Stimulated activated naive B cell treated with anti-CD40 and anti-IgM and Interleukin-4, amounts not matched to agents 10 μg/mL and 1 μg/mL and 100 μg/mL, for 72 hours (primary cell): Measurements from ENCODE around the gene ARHGAP28.

Source experiments
- ATAC-seq, 2 donors: fragments of 150-1000 bp; cut with Tn5 transposase; replicated peaks; 2 replicates each; pipeline ENCODE4 v1.10.0; 2021; ENCODE audit warnings: moderate library complexity in 1 of 2
- DNase-seq: peaks from one replicate; pipeline ENCODE4 v3.0.0; 2021
- H3K27ac Mint-ChIP-seq: one replicate; pipeline ENCODE4 v1.8.0; 2022; ENCODE audit warnings: mild to moderate bottlenecking, mixed read lengths
- H3K27me3 Mint-ChIP-seq, 2 donors: one replicate each; pipeline ENCODE4 v1.8.0; 2022; ENCODE audit warnings: mixed read lengths in 2 of 2
- H3K36me3 Mint-ChIP-seq, 2 donors: one replicate each; pipeline ENCODE4 v1.8.0; 2022; ENCODE audit warnings: mixed read lengths in 2 of 2, mild to moderate bottlenecking in 1 of 2
- H3K4me1 Mint-ChIP-seq, 2 donors: one replicate each; pipeline ENCODE4 v1.8.0; 2022; ENCODE audit warnings: mixed read lengths in 2 of 2, mild to moderate bottlenecking in 1 of 2
- H3K4me3 Mint-ChIP-seq, 2 donors: one replicate each; pipeline ENCODE4 v1.8.0; 2022; ENCODE audit warnings: mild to moderate bottlenecking in 2 of 2, mixed read lengths in 2 of 2, moderate library complexity in 1 of 2
- H3K9me3 Mint-ChIP-seq, 2 donors: one replicate each; pipeline ENCODE4 v1.8.0; 2022; ENCODE audit warnings: mixed read lengths in 2 of 2, mild to moderate bottlenecking in 1 of 2

The ARHGAP28 gene

GRCh38 chr18:6729247-6730091 is at the start of gene ARHGAP28:
TSS of gene ARHGAP28 (plus strand) at chr18:6729716. CDS start at chr18:6729822, 106 bp downstream.
- Mint-ChIP-seq H3K4me3 (peak within 1 kb of the TSS; percentile 70 to 77), H3K4me1 (peaks cover 7 to 8% of the 10 kb centered on the region in 2 donors), H3K27me3 (peaks cover 30 to 43% of the 10 kb centered on the region in 2 donors), H3K36me3 (no peaks in the 10 kb centered on the region), H3K9me3 (no peaks in the 10 kb centered on the region), H3K27ac (no peak within 1 kb of the TSS)
- DNase-seq: peak; percentile 9
- ATAC-seq: peak; percentile 56 to 70

GRCh38 chr18:6681331-6681875 is 48.1 kb upstream of the ARHGAP28 start:
- H3K4me3 Mint-ChIP-seq: no peak overlapping the region
- H3K27ac Mint-ChIP-seq: no peak overlapping the region
- DNase-seq (no peak), ATAC-seq (no peak)
- H3K27me3 Mint-ChIP-seq: peaks cover 0 to 6% of the 10 kb centered on the region in 2 donors
- H3K9me3 Mint-ChIP-seq: no peaks in the 10 kb centered on the region
- H3K36me3 Mint-ChIP-seq: no peaks in the 10 kb centered on the region
- H3K4me1 Mint-ChIP-seq: no peaks in the 10 kb centered on the region

GRCh38 chr18:6682437-6683111 is 46.9 kb upstream of the ARHGAP28 start:
- no peak for ATAC-seq
- Mint-ChIP-seq H3K27me3 (peaks cover 0 to 6% of the 10 kb centered on the region in 2 donors), H3K4me1 (no peaks in the 10 kb centered on the region), H3K4me3 (no peak overlapping the region), H3K9me3 (peaks cover 0 to 2% of the 10 kb centered on the region in 2 donors), H3K27ac (no peak overlapping the region), H3K36me3 (no peaks in the 10 kb centered on the region)
- DNase-seq: no peak

- no peak for ATAC-seq
- no peak for DNase-seq
- no peaks in the 10 kb centered on the region for H3K36me3 Mint-ChIP-seq
- H3K9me3 Mint-ChIP-seq: peaks cover 0 to 2% of the 10 kb centered on the region in 2 donors
- H3K4me3 Mint-ChIP-seq: no peak overlapping the region
- H3K4me1 Mint-ChIP-seq: no peaks in the 10 kb centered on the region
- no peak overlapping the region for H3K27ac Mint-ChIP-seq
- H3K27me3 Mint-ChIP-seq: peaks cover 0 to 6% of the 10 kb centered on the region in 2 donors
Observed at GRCh38 chr18:6683112-6683876, 46.2 kb upstream of the ARHGAP28 start.

- Mint-ChIP-seq H3K4me1 (no peaks in the 10 kb centered on the region), H3K27me3 (peaks cover 0 to 6% of the 10 kb centered on the region in 2 donors), H3K9me3 (peaks cover 0 to 2% of the 10 kb centered on the region in 2 donors), H3K36me3 (no peaks in the 10 kb centered on the region), H3K27ac (no peak overlapping the region), H3K4me3 (no peak overlapping the region)
- DNase-seq (no peak), ATAC-seq (no peak)
Observed at GRCh38 chr18:6687676-6688075, 41.8 kb upstream of the ARHGAP28 start.

- Mint-ChIP-seq H3K4me1 (no peaks in the 10 kb centered on the region), H3K36me3 (no peaks in the 10 kb centered on the region), H3K4me3 (no peak overlapping the region), H3K9me3 (peaks cover 0 to 8% of the 10 kb centered on the region in 2 donors), H3K27me3 (no peaks in the 10 kb centered on the region), H3K27ac (no peak overlapping the region)
- ATAC-seq: no peak
- DNase-seq: no peak
Observed at GRCh38 chr18:6708890-6709289, 20.6 kb upstream of the ARHGAP28 start.

GRCh38 chr18:6711467-6711866 is 18.0 kb upstream of the ARHGAP28 start:
- DNase-seq: no peak
- H3K9me3 Mint-ChIP-seq: peaks cover 0 to 3% of the 10 kb centered on the region in 2 donors
- H3K36me3 Mint-ChIP-seq: no peaks in the 10 kb centered on the region
- H3K27me3 Mint-ChIP-seq: no peaks in the 10 kb centered on the region
- ATAC-seq: no peak
- no peak overlapping the region for H3K4me3 Mint-ChIP-seq
- H3K27ac Mint-ChIP-seq: no peak overlapping the region
- no peaks in the 10 kb centered on the region for H3K4me1 Mint-ChIP-seq

GRCh38 chr18:6712401-6712800 is 17.1 kb upstream of the ARHGAP28 start:
- Mint-ChIP-seq H3K27me3 (no peaks in the 10 kb centered on the region), H3K36me3 (no peaks in the 10 kb centered on the region), H3K9me3 (peaks cover 0 to 3% of the 10 kb centered on the region in 2 donors), H3K4me1 (no peaks in the 10 kb centered on the region), H3K27ac (no peak overlapping the region), H3K4me3 (no peak overlapping the region)
- DNase-seq (no peak), ATAC-seq (no peak)

GRCh38 chr18:6714010-6714409 is 15.5 kb upstream of the ARHGAP28 start:
- no peaks in the 10 kb centered on the region for H3K4me1 Mint-ChIP-seq
- no peak overlapping the region for H3K4me3 Mint-ChIP-seq
- no peak overlapping the region for H3K27ac Mint-ChIP-seq
- no peaks in the 10 kb centered on the region for H3K27me3 Mint-ChIP-seq
- no peaks in the 10 kb centered on the region for H3K36me3 Mint-ChIP-seq
- ATAC-seq (no peak), DNase-seq (no peak)
- H3K9me3 Mint-ChIP-seq: peaks cover 0 to 3% of the 10 kb centered on the region in 2 donors

GRCh38 chr18:6718267-6718666 is 11.2 kb upstream of the ARHGAP28 start:
- H3K4me3 Mint-ChIP-seq: no peak overlapping the region
- no peaks in the 10 kb centered on the region for H3K27me3 Mint-ChIP-seq
- no peaks in the 10 kb centered on the region for H3K4me1 Mint-ChIP-seq
- no peak overlapping the region for H3K27ac Mint-ChIP-seq
- H3K36me3 Mint-ChIP-seq: no peaks in the 10 kb centered on the region
- ATAC-seq: no peak
- H3K9me3 Mint-ChIP-seq: peaks cover 0 to 3% of the 10 kb centered on the region in 2 donors
- no peak for DNase-seq

GRCh38 chr18:6719098-6719846 is 10.2 kb upstream of the ARHGAP28 start:
- Mint-ChIP-seq H3K27me3 (no peaks in the 10 kb centered on the region), H3K27ac (no peak overlapping the region), H3K4me1 (no peaks in the 10 kb centered on the region), H3K9me3 (peaks cover 0 to 3% of the 10 kb centered on the region in 2 donors), H3K4me3 (no peak overlapping the region), H3K36me3 (no peaks in the 10 kb centered on the region)
- DNase-seq (no peak), ATAC-seq (no peak)

- Mint-ChIP-seq H3K27me3 (no peaks in the 10 kb centered on the region), H3K9me3 (peaks cover 0 to 3% of the 10 kb centered on the region in 2 donors), H3K4me3 (no peak overlapping the region), H3K4me1 (no peaks in the 10 kb centered on the region), H3K36me3 (no peaks in the 10 kb centered on the region), H3K27ac (no peak overlapping the region)
- ATAC-seq (no peak), DNase-seq (no peak)
Observed at GRCh38 chr18:6719910-6720683, 9.4 kb upstream of the ARHGAP28 start.

- no peaks in the 10 kb centered on the region for H3K4me1 Mint-ChIP-seq
- no peaks in the 10 kb centered on the region for H3K36me3 Mint-ChIP-seq
- DNase-seq: no peak
- H3K9me3 Mint-ChIP-seq: no peaks in the 10 kb centered on the region
- ATAC-seq: no peak
- peaks cover 1 to 3% of the 10 kb centered on the region in 2 donors for H3K27me3 Mint-ChIP-seq
- H3K4me3 Mint-ChIP-seq: no peak overlapping the region
- no peak overlapping the region for H3K27ac Mint-ChIP-seq
Observed at GRCh38 chr18:6721755-6722154, 7.8 kb upstream of the ARHGAP28 start.
